GM19395 (cell line): ENCODE results near the gene SAP30L.

Experiments used
- ATAC-seq: cut with Tn5 transposase; IDR thresholded peaks from one replicate; pipeline ENCODE4 v1.9.1; 2021; ENCODE audit warnings: mild to moderate bottlenecking, moderate library complexity; ENCODE audit not compliant: unreplicated experiment

Gene SAP30L

DNA sequence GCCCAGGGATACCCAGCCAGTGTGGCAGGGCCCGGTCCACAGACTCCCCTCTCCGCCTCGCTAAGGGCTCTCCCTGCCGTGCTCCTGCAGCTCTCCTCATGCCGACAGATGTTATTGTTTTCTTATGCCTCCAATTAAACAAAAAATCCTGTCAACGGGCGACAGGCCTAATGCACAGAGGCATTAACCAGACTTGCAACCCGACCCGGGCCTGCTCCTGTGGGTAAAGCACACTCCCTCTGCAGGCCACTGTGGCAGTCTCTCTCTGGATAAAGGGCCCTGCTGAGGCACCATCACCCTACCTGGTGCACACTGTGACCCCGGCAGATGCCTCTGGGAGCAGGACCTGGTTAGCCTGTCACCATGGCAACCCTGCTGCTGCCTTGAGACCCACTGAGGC is 59.8 kb downstream of the SAP30L start:
- ATAC-seq, result no peak

DNA sequence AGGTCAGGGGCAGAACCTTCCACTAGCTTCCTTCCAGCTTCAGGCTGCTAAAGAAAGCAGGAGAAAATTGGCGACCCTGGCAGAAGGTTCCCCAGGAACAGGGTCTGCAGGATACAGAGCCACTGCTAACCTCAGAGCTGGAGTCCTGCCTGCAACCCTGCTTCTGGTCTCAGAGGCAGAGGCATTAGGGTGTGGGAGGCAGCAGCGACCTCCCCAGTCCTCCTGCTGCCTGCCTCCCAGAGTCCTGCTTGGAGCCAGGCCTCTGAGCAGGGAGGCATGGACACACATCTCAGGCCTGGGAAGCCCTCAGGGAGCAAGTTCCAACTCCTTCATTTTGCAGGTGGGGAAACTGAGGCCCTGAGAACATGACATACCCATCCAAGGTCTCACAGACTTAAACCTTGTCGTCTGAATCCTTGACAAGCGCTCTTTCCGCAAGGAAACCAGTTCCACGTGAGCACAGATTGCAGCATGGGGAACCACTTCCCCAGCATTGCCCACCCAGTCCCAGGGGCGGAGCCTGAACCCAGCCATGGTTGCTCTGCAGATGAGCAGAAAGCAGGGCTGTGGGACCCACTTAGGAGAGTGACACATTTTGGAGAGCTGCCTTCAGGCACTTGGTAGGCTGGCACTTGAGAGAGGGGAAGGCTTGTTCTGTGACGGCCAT is 60.4 kb downstream of the SAP30L start:
- ATAC-seq, result no peak

DNA sequence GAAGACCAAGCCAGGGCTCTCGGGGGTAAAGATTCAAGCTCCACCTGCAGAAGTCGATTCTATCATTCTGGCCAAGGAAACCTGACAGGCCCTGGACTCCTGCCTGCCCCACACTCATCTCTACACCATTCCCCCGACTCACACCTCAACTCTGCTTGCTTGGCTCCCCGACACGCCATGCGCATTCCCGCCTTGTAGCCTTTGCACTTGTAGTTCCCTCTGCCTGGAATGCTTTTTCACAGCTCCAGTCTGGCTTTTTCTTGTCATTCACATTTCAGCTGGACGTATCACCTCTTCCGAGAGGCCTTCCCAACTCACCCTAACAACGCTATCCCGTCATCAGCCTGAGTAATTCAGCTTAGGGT is 60.9 kb downstream of the SAP30L start:
- ATAC-seq, result no peak

DNA sequence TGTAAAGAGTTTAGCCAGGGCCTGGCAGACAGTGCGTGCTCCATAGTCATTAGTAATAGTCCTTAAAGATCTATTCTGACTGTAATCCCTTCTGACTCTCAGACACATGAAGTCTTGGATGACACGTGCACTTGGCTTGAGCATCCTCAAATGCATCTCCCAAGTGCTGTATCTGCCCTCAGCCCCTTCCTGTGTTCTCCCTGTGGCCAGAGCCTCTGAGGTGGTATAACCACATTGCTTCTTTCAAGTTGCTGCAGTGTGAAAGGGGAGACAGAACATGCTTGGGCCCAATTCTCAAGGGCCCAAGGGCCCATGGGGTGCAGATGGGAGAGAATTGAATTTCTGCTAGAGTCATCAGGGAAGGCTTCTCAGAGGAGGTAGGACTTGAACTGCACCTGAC is 62.3 kb downstream of the SAP30L start:
- no peak for ATAC-seq

DNA sequence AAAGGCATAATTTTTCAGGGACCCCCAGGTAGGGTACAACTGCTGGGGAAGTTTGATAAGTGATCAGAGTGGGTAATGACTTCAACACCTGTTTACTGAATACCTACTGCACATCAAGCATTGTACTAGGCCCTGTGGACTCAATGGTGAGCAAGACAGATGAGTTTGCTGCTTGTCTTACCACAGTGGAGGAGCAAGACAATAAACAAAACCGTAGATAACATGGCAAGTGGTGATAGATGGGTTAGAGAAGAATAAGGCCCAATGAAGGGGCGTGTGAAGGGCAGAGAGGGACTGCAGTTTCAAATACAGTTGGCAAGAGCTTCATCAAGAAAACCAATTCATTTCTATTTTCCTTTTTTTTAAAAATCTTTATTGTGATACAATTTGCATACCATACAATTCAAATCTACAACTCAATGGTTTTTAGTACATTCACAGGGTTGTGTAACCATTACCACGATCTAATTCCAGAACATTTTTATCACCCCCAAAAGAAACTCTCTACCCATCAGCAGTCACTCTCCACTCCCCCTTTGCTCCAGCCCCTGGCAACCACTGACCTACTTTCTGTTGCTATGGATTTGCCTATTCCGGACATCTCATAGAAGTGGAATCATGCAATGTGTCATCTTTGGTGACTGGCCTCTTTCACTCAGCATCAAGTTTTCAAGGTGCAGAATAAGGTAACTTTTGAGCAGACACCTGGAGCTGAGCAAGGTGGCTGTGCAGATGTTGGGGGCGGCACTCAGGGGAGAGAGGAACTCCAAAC is 64.2 kb downstream of the SAP30L start:
- ATAC-seq, result no peak
